HG02938 (cell line): Measurements from ENCODE around the gene ATP2B1.

Experiments used
- ATAC-seq: cut with Tn5 transposase; IDR thresholded peaks from one replicate; pipeline ENCODE4 v1.9.1; 2021; ENCODE audit warnings: mild to moderate bottlenecking, moderate library complexity; ENCODE audit not compliant: unreplicated experiment

ATP2B1 gene

GRCh38 chr12:89694542-89694941, 14.1 kb downstream of the ATP2B1 start:
- no peak for ATAC-seq

- ATAC-seq, result no peak
These were observed 14.9 kb downstream of the ATP2B1 start for GRCh38 chr12:89693639-89694202.

- no peak for ATAC-seq
These were observed 16.2 kb downstream of the ATP2B1 start for GRCh38 chr12:89692439-89692838.

- no peak for ATAC-seq
These were observed 17.0 kb downstream of the ATP2B1 start for GRCh38 chr12:89691659-89692058.

- ATAC-seq, result no peak
These were observed 17.7 kb downstream of the ATP2B1 start for GRCh38 chr12:89690925-89691324.

GRCh38 chr12:89689306-89689705, 19.3 kb downstream of the ATP2B1 start:
- ATAC-seq, result no peak

GRCh38 chr12:89686311-89686710, 22.3 kb downstream of the ATP2B1 start:
- ATAC-seq, result no peak

GRCh38 chr12:89685363-89685972, 23.2 kb downstream of the ATP2B1 start:
- no peak for ATAC-seq

- no peak for ATAC-seq
These were observed 24.5 kb downstream of the ATP2B1 start for GRCh38 chr12:89684136-89684535.

- no peak for ATAC-seq
These were observed 26.4 kb downstream of the ATP2B1 start for GRCh38 chr12:89682284-89682683.

- ATAC-seq, result no peak
These were observed 28.2 kb downstream of the ATP2B1 start for GRCh38 chr12:89680409-89680808.

GRCh38 chr12:89679631-89680030, 29.0 kb downstream of the ATP2B1 start:
- ATAC-seq, result no peak

GRCh38 chr12:89678225-89678624, 30.4 kb downstream of the ATP2B1 start:
- ATAC-seq, result no peak

- ATAC-seq, result no peak
These were observed 31.7 kb downstream of the ATP2B1 start for GRCh38 chr12:89676930-89677329.

- no peak for ATAC-seq
These were observed 34.2 kb downstream of the ATP2B1 start for GRCh38 chr12:89674326-89674942.

GRCh38 chr12:89673603-89674002, 35.0 kb downstream of the ATP2B1 start:
- ATAC-seq, result no peak

- ATAC-seq, result no peak
These were observed 36.1 kb downstream of the ATP2B1 start for GRCh38 chr12:89672589-89672979.

- no peak for ATAC-seq
These were observed 37.2 kb downstream of the ATP2B1 start for GRCh38 chr12:89671469-89671868.

GRCh38 chr12:89669197-89669596, 39.4 kb downstream of the ATP2B1 start:
- no peak for ATAC-seq

- ATAC-seq, result no peak
These were observed 43.1 kb downstream of the ATP2B1 start for GRCh38 chr12:89665556-89665955.

GRCh38 chr12:89664441-89664840, 44.2 kb downstream of the ATP2B1 start:
- no peak for ATAC-seq

- peak; percentile 70 for ATAC-seq
These were observed 44.9 kb downstream of the ATP2B1 start for GRCh38 chr12:89663577-89664357.
